Epidermal melanocyte (primary cell): ENCODE data around the gene CLIC4.
"Not testable (repeated sequence)": the region's sequence is repeated elsewhere in the genome, so short reads cannot be mapped to it uniquely, and the experiment has no call there.

Source experiments
- DNase-seq: peaks from one replicate; pipeline ENCODE4 v3.0.0; 2011; ENCODE audit warnings: low spot score; ENCODE audit not compliant: insufficient read length

The CLIC4 gene

DNA sequence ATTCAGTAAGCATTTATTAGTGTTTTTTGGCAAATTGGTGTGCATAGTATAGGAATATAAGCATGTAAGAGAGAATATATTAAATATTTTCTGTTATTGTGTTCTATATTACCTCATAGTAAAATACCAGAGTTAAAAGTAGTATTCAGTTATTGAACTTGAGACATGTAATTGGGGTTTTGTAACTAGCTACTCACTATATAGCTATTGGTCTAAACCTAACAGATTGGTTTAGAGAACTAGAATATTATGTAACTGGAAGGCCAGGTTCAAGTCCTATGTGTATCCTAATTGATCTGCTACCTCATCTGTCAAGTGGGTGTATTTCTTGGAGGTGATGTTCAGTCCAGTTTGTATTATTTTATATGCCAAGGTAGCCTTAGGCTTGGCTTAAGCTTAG lies 26.3 kb downstream of the CLIC4 start:
- no peak for DNase-seq

DNA sequence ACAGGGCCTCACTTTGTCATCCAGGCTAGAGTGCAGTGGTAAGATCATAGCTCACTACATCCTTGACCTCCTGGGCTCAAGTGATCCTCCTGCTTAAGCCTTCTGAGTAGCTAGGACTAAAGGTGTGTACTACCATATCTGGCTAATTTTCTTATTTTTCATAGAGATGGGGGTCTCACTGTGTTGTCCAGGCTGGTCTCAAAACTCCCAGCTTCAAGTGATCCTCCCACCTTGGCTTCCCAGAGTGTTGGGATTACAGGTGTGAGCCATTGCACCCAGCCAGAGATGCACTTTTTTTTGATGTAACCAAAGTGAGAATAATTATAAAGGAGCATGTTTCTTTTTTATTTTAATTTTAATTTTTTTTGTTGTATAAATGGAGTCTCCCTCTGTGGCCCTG lies 28.4 kb downstream of the CLIC4 start:
- DNase-seq = no peak

DNA sequence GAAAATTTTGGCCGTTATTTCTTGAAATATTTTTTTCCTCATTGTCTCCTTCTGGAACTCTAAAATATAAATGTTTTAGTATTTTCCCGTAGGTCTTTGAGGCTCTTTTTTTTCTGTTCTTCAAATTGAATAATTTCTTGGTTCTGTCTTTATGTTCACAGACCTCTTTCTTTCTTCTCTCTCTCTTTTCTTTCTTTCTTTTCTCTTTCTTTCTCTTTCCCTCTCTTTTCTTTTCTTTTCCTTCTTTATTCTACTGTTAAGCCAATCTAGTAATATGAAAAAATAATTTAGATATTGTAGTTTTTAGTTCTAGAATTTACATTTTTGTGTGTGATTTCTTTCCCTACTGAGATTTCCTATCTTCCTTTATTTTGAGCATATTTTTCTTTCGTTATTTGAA lies 30.1 kb downstream of the CLIC4 start:
- no peak for DNase-seq

DNA sequence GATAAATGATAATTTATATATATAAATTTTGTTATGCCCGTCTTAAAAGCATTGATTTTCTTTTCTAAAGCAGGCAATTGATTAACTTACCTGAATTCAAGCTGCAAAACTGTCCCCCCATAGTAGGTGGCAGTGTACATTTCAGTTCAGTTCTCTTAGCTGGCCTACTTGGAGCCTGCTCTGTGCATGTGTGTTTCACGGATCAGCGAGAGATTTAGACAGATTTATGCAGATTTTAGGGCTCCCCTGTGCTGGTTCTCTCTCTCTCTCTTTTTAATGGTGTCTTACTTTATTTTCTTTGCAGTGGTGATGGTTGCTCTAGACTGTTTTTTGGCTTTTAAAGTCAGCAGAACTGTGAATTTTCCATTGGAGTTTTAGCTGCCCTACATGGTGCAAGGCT lies 30.7 kb downstream of the CLIC4 start:
- DNase-seq = no peak

- DNase-seq = no peak
Observed at GRCh38 chr1:24776821-24777220, 31.6 kb downstream of the CLIC4 start.

DNA sequence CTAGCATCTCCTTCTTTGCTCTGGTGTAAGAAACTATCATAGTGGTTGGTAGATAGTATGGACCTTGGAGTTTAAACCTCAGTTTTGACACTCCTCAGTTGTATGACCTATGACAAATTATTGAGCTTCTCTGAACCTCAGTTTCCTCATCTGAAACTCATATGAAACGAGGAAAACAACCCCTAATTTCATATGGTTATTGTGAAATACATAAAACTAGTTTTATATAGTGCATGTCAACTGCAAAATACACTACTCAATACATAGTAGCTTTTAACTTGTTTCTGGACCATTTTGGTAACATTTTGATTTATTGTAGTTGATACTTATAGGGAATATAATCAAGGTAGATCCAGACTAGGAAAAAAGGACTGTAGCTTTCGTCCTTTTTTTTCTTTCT lies 32.9 kb downstream of the CLIC4 start:
- DNase-seq = no peak

DNA sequence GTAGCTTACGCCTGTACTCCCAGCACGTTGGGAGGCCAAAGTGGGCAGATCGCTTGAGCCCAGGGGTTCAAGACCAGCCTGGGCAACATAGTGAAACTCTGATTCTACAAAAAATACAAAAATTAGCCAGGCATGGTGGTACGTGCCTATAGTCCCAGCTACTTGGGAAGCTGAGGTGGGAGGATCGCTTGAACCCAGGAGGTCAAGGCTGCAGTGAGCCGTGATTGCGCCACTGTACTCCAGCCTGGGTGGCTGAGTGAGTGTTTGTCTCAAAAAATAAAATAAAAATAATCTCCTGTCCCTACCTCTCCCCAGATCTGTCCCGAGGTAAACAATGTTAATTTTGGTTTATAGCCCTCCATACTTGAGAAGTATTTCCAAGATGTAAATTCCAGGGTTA lies 34.0 kb downstream of the CLIC4 start:
- not testable (repeated sequence) for DNase-seq

DNA sequence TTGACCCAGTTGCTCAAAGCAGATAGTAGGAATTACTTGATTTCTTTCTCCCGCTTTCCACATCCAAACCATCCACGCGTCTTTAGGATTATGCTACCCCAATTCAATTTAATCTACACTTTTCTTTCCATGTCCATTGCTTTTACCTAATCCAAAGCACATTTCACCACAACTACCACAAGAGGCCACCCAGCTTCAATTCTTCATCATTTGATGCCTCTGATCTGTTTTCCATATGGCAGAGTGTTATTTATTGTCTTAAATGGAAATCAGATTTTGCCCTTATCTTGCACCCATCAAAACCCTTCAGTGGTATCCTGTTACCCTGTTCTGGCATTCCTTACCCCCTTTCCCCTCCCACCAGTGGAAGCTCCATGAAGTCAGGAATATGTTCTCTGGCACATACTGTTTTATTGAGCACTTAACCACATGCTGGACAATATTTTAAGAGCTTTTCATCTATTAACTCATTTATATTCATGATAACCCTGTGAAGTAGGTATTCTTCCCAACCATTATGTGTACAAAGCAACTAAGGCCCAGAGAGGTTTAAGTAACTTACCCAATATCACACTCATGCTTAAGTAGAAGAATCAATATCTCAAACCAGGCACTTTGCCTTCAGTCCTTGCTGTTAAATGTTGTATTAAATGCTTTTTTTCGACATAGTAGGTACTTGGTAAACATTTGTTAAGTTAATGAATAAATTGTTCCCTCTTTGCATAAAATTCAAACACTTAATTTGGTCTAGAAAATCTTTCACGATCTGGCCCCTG lies 34.6 kb downstream of the CLIC4 start:
- no peak for DNase-seq

- DNase-seq = not testable (repeated sequence)
Observed at GRCh38 chr1:24780626-24781025, 35.4 kb downstream of the CLIC4 start.

DNA sequence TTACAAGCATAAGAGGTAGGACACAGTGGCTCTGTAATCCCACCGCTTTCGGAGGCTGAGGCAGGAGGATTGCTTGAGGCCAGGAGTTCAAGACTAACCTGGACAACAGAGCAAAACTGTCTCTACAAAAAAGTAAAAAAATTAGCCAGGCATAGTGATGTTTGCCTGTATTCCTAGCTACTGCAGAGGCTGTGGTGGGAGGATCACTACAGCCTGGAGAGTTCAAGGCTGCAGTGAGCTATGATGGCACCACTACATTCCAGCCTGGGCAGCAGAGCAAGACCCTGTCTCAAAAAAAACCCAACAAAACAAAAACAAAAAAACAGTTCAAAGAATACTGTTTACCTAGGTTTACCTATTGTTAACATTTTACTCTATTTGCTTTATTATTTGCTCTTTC lies 37.4 kb downstream of the CLIC4 start:
- DNase-seq = no peak

DNA sequence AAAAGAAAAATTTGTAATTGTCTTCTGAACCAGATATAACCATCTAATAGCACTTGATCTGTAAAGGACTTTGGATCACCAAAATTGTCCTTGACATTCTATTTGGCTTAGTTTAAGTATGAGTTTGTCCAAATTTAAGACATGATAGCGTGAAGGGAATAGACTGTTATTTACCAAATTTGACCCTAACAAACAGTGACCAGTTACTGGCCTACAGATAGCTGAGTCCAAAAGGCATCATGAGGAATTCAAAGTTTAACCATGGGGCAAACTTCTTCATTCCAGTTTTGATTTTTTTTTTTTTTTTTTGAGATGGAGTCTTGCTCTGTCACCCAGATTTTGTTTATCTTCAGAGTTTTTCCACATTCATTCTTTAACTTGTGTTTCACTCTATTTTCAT lies 38.5 kb downstream of the CLIC4 start:
- no peak for DNase-seq

DNA sequence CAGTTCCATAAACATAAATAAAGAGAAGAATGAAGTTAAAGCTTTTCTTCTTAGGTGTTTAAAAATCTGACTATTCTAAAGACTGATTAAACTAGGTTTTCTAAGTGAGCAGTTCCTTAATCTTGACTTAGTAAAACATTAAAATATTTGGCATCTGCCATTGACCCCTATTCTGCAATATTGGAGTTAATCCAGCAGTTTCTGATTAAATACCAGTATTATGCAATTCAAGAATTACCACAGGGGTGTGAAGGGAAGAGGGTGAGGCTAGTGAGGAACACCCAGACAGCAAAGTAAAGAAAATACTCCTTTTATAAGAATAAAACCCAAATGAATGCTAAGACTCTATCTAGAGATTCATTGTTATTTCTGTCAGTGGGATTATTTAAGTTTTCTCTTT lies 40.9 kb downstream of the CLIC4 start:
- no peak for DNase-seq

- no peak for DNase-seq
Observed at GRCh38 chr1:24790490-24790889, 45.2 kb downstream of the CLIC4 start.

DNA sequence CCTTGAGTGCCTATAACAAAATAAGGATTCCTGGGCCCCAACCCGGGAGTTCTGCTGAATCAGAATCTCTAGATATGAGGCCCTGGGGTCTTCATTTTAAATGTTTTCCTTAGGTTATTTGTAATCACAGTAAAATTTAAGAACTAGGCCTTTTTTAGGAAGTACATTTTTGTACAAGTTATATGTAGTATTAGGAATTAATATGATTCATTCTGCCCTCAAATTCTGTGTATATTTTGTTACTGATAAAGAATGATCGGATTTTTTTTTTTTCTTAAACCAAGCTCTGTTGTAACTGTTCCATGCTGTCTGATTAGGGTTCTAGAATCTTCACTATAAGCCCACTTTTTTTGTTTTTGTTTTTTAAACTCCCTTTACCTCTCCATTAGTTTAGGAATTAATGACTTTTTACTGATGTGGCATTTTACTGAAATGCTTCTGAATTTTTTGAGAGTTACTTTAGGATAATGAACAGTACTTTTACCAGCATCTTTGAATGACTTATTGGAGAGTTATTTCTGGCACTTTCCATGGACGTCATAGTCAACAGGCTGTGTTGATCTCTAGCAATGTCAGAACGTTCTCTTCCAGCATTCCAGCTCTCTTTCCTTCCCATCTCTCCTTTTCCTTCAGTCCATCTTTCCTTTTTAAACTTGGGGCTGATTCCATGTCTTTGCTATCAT lies 48.3 kb downstream of the CLIC4 start:
- DNase-seq = no peak

- not testable (repeated sequence) for DNase-seq
Observed at GRCh38 chr1:24794130-24794502, 48.9 kb downstream of the CLIC4 start.

DNA sequence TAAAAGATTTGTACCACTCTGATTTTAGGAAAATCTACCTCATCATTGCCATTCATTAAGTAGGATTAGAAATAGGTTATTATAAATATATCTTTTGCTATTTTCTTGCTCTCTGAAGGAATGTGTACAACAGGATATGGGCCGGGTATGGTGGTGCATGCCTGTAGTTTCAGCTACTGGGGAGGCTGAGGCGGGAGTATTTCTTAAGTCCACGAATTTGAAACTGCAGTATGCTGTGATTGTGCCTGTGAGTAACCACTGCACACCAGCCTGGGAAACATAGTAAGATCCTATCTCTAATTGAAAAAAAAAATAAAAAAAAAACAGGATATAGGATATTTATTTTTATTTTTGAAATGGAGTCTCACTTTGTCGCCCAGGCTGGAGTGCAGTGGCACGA lies 50.0 kb downstream of the CLIC4 start:
- no peak for DNase-seq

DNA sequence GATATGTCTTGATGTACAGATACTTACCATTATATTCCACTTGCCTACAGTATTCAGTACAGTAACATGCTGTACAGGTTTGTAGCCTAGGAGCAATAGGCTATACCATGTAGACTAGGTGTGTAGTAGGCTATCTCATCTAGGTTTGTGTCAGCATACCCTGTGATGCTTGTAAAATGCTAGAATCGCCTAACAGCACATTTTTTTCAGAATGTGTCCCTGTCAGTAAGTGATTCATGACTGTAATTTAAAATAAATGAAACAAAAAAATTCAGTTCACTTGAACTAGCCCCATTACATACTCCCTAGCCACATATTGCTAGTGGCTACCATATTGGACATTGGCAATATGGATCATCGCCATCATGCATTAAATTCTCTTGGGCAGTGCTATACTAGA lies 51.3 kb downstream of the CLIC4 start:
- no peak for DNase-seq

DNA sequence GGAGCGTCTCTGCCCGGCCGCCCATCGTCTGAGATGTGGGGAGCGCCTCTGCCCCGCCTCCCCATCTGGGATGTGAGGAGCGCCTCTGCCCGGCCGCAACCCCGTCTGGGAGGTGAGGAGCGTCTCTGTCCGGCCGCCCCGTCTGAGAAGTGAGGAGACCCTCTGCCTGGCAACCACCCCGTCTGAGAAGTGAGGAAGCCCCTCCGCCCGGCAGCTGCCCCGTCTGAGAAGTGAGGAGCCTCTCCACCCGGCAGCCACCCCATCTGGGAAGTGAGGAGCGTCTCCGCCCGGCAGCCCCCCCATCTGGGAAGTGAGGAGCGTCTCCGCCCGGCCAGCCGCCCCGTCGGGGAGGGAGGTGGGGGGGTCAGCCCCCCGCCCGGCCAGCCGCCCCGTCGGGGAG lies 54.0 kb downstream of the CLIC4 start:
- not testable (repeated sequence) for DNase-seq

- DNase-seq = no peak
Observed at GRCh38 chr1:24801176-24801575, 55.9 kb downstream of the CLIC4 start.

- DNase-seq = no peak
Observed at GRCh38 chr1:24803220-24803619, 58.0 kb downstream of the CLIC4 start.

GRCh38 chr1:24803987-24804530 lies 58.8 kb downstream of the CLIC4 start:
- DNase-seq = no peak

DNA sequence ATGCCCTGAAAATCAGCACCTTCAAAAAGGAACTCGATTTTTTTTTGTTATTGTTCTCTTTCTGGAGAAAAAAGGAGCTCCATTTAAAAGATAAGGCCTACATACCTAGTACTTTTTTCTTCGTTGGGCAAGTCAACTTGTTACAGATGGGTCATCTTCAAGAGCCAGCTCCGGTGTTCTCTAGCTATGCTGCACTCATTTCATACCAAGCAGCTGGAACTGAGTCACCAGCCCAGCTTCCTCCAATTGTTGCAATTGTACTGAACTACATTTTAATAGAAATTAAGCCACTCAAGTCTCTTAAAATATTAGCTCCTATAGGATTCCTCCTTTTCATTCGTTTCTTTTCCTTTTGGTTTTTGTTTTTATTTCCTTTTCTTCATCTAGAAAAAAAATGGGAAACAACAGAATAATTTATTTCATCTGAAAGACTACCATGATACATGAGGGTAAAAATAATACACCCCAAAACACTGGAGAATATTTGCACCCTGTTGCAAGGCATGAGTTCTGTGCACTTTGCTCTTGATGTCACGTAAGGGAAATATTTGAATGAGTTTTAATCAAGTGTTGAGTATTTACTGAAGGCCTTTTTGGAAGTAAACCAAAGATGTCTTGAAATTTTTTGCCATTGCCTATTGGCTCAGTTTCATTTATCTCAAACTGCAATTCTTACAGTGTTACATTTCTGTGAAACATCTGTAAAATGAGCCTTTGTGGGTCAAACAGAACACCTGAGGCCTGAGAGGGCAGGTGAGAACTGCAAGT lies 60.5 kb downstream of the CLIC4 start:
- DNase-seq = peak; percentile 42
